IPS-18c (cell line): ENCODE data around the gene POM121L12.

Experiments used
- H3K4me3 ChIP-seq: 2 replicates; pipeline ENCODE4 v1.7.0; 2013; ENCODE audit warnings: low read depth, mild to moderate bottlenecking, low read length, moderate library complexity; ENCODE audit not compliant: insufficient read depth
- H3K9me3 ChIP-seq: one replicate; pipeline ENCODE4 v1.6.1; 2013; ENCODE audit warnings: mild to moderate bottlenecking, low read length, moderate library complexity; ENCODE audit not compliant: control insufficient read depth, insufficient read depth

Gene POM121L12

GRCh38 chr7:53035499-53036412 lies at the start of gene POM121L12:
POM121L12 (plus strand) TSS chr7:53035633; CDS start chr7:53035672, 39 bp downstream.
- Histone ChIP-seq H3K4me3 (no peak within 1 kb of the TSS), H3K9me3 (peaks cover 7% of the 10 kb centered on the region)

GRCh38 chr7:52992001-52992400 lies 43.4 kb upstream of the POM121L12 start:
- H3K4me3 ChIP-seq = no peak overlapping the region
- no peaks in the 10 kb centered on the region for H3K9me3 ChIP-seq

GRCh38 chr7:52992479-52993162 lies 42.8 kb upstream of the POM121L12 start:
- Histone ChIP-seq H3K4me3 (no peak overlapping the region), H3K9me3 (no peaks in the 10 kb centered on the region)

- Histone ChIP-seq H3K9me3 (no peaks in the 10 kb centered on the region), H3K4me3 (no peak overlapping the region)
These were observed 39.8 kb upstream of the POM121L12 start for GRCh38 chr7:52995676-52996075.

GRCh38 chr7:53001221-53001620 lies 34.2 kb upstream of the POM121L12 start:
- Histone ChIP-seq H3K4me3 (no peak overlapping the region), H3K9me3 (peaks cover 2% of the 10 kb centered on the region)

- Histone ChIP-seq H3K9me3 (peaks cover 2% of the 10 kb centered on the region), H3K4me3 (no peak overlapping the region)
These were observed 33.0 kb upstream of the POM121L12 start for GRCh38 chr7:53002389-53002788.

GRCh38 chr7:53003653-53004445 lies 31.6 kb upstream of the POM121L12 start:
- H3K9me3 ChIP-seq = peaks cover 2% of the 10 kb centered on the region
- H3K4me3 ChIP-seq = no peak overlapping the region

GRCh38 chr7:53013925-53014324 lies 21.5 kb upstream of the POM121L12 start:
- H3K4me3 ChIP-seq = no peak overlapping the region
- no peaks in the 10 kb centered on the region for H3K9me3 ChIP-seq

GRCh38 chr7:53015463-53015862 lies 20.0 kb upstream of the POM121L12 start:
- no peaks in the 10 kb centered on the region for H3K9me3 ChIP-seq
- H3K4me3 ChIP-seq = no peak overlapping the region

GRCh38 chr7:53022893-53023292 lies 12.5 kb upstream of the POM121L12 start:
- Histone ChIP-seq H3K4me3 (no peak overlapping the region), H3K9me3 (no peaks in the 10 kb centered on the region)

GRCh38 chr7:53048638-53049037 lies 13.2 kb downstream of the POM121L12 start:
- H3K9me3 ChIP-seq = peaks cover 2% of the 10 kb centered on the region

GRCh38 chr7:53050433-53050832 lies 15.0 kb downstream of the POM121L12 start:
- peaks cover 2% of the 10 kb centered on the region for H3K9me3 ChIP-seq
- H3K4me3 ChIP-seq = no peak overlapping the region

More at GRCh38 chr7:53048638-53049037, 13.2 kb downstream of the POM121L12 start:
- no peak overlapping the region for H3K4me3 ChIP-seq

- no peak overlapping the region for H3K4me3 ChIP-seq
These were observed 24.2 kb downstream of the POM121L12 start for GRCh38 chr7:53059591-53059990.

GRCh38 chr7:53060066-53060465 lies 24.6 kb downstream of the POM121L12 start:
- Histone ChIP-seq H3K9me3 (no peaks in the 10 kb centered on the region), H3K4me3 (no peak overlapping the region)

More at GRCh38 chr7:53059591-53059990, 24.2 kb downstream of the POM121L12 start:
- no peaks in the 10 kb centered on the region for H3K9me3 ChIP-seq

GRCh38 chr7:53062796-53063195 lies 27.4 kb downstream of the POM121L12 start:
- Histone ChIP-seq H3K4me3 (no peak overlapping the region), H3K9me3 (no peaks in the 10 kb centered on the region)

- Histone ChIP-seq H3K4me3 (no peak overlapping the region), H3K9me3 (no peaks in the 10 kb centered on the region)
These were observed 33.2 kb downstream of the POM121L12 start for GRCh38 chr7:53068673-53069072.

- H3K9me3 ChIP-seq = no peaks in the 10 kb centered on the region
- no peak overlapping the region for H3K4me3 ChIP-seq
These were observed 35.5 kb downstream of the POM121L12 start for GRCh38 chr7:53070883-53071282.
